NCI-H128 (cell line): ENCODE results near the gene PSMB2.
"Not testable (repeated sequence)": the region's sequence is repeated elsewhere in the genome, so short reads cannot be mapped to it uniquely, and the experiment has no call there.

Source experiments
- DNase-seq: peaks from one replicate; lab custom pipeline; 2025; ENCODE audit not compliant: unreplicated experiment; lab: John Stamatoyannopoulos, UW

The PSMB2 gene

GRCh38 chr1:35594005-35594760 lies 47.1 kb downstream of the PSMB2 start:
- no peak for DNase-seq

GRCh38 chr1:35592991-35593769 lies 48.1 kb downstream of the PSMB2 start:
- no peak for DNase-seq

- no peak for DNase-seq
Measured at GRCh38 chr1:35591211-35591610, 50.1 kb downstream of the PSMB2 start.

- DNase-seq, result no peak
Measured at GRCh38 chr1:35590476-35591040, 50.8 kb downstream of the PSMB2 start.

- no peak for DNase-seq
Measured at GRCh38 chr1:35589516-35590427, 51.6 kb downstream of the PSMB2 start.

GRCh38 chr1:35588197-35588910 lies 53.0 kb downstream of the PSMB2 start:
- DNase-seq, result no peak

GRCh38 chr1:35587736-35588135 lies 53.6 kb downstream of the PSMB2 start:
- no peak for DNase-seq

GRCh38 chr1:35586808-35587207 lies 54.5 kb downstream of the PSMB2 start:
- DNase-seq, result no peak

- not testable (repeated sequence) for DNase-seq
Measured at GRCh38 chr1:35585805-35586204, 55.5 kb downstream of the PSMB2 start.

GRCh38 chr1:35585281-35585680 lies 56.0 kb downstream of the PSMB2 start:
- DNase-seq, result no peak

- not testable (repeated sequence) for DNase-seq
Measured at GRCh38 chr1:35581621-35582020, 59.7 kb downstream of the PSMB2 start.

- DNase-seq, result no peak
Measured at GRCh38 chr1:35580949-35581388, 60.4 kb downstream of the PSMB2 start.

GRCh38 chr1:35577071-35577998 lies 64.0 kb downstream of the PSMB2 start:
- DNase-seq, result no peak

GRCh38 chr1:35576766-35577070 lies 64.6 kb downstream of the PSMB2 start:
- not testable (repeated sequence) for DNase-seq

GRCh38 chr1:35576061-35576765 lies 65.1 kb downstream of the PSMB2 start:
- no peak for DNase-seq

- DNase-seq, result no peak
Measured at GRCh38 chr1:35575416-35575958, 65.8 kb downstream of the PSMB2 start.

- DNase-seq, result no peak
Measured at GRCh38 chr1:35574655-35575415, 66.5 kb downstream of the PSMB2 start.
